Mesenchymal stem cell (in vitro differentiated cells and primary cell): ENCODE results near the gene FCN3.

Experiments
- DNase-seq: peaks from one replicate; pipeline ENCODE4 v3.0.0-alpha.2; 2013
- H2AFZ ChIP-seq: one replicate; pipeline ENCODE4 v1.6.1; 2013; ENCODE audit warnings: low read depth, mild to moderate bottlenecking, control low read depth, inconsistent platforms, low read length, moderate library complexity
- H2AK5ac ChIP-seq: 2 replicates; pipeline ENCODE4 v1.6.1; 2013; ENCODE audit warnings: low read length, moderate library complexity, mild to moderate bottlenecking, inconsistent platforms; ENCODE audit not compliant: severe bottlenecking
- H2BK120ac ChIP-seq: one replicate; pipeline ENCODE4 v1.6.1; 2013; ENCODE audit warnings: low read depth, mild to moderate bottlenecking, inconsistent platforms, low read length, moderate library complexity
- H2BK12ac ChIP-seq, 2 experiments: one replicate each; pipeline ENCODE4 v1.6.1; 2013; ENCODE audit warnings: inconsistent platforms in 2 of 2, low read length in 2 of 2, mild to moderate bottlenecking in 2 of 2, moderate library complexity in 2 of 2, control low read depth in 1 of 2
- H2BK15ac ChIP-seq: one replicate; pipeline ENCODE4 v1.6.1; 2013; ENCODE audit warnings: mild to moderate bottlenecking, low read depth, inconsistent platforms; ENCODE audit not compliant: poor library complexity, severe bottlenecking
- H2BK5ac ChIP-seq: 2 replicates; pipeline ENCODE4 v1.6.1; 2013; ENCODE audit warnings: low read depth, mild to moderate bottlenecking, low read length, control low read depth, inconsistent platforms; ENCODE audit not compliant: poor library complexity, severe bottlenecking
- H3K14ac ChIP-seq, 2 experiments: one replicate each; pipeline ENCODE4 v1.6.1; 2013; ENCODE audit warnings: inconsistent platforms in 2 of 2, low read length in 2 of 2, control low read depth in 1 of 2, mild to moderate bottlenecking in 1 of 2, moderate library complexity in 1 of 2
- H3K18ac ChIP-seq, 2 experiments: one replicate each; pipeline ENCODE4 v1.6.1; 2013; ENCODE audit warnings: inconsistent platforms in 2 of 2, low read length in 2 of 2, control low read depth in 1 of 2, low read depth in 1 of 2, mild to moderate bottlenecking in 1 of 2
- H3K23ac ChIP-seq, 2 experiments: one replicate each; pipeline ENCODE4 v1.6.1; 2013; ENCODE audit warnings: inconsistent platforms in 2 of 2, low read length in 2 of 2, mild to moderate bottlenecking in 2 of 2, moderate library complexity in 2 of 2, control low read depth in 1 of 2
- H3K27ac ChIP-seq: 2 replicates; pipeline ENCODE4 v1.5.1; 2013; ENCODE audit warnings: mild to moderate bottlenecking, moderate library complexity, low read length, control low read depth, inconsistent platforms; ENCODE audit not compliant: poor library complexity, severe bottlenecking
- H3K27me3 ChIP-seq, 2 experiments: 2 replicates each; pipeline versions ENCODE4 v1.6.1 to v1.7.0; 2013; ENCODE audit warnings: low read length in 2 of 2, mild to moderate bottlenecking in 2 of 2, moderate library complexity in 2 of 2, control low read depth in 1 of 2, inconsistent platforms in 1 of 2; ENCODE audit not compliant: control insufficient read depth in 1 of 2, insufficient read depth in 1 of 2
- H3K36me3 ChIP-seq, 2 experiments: 2 replicates each; pipeline versions ENCODE4 v1.6.1 to v1.7.0; 2013; ENCODE audit warnings: low read length in 2 of 2, control low read depth in 1 of 2, inconsistent platforms in 1 of 2, low read depth in 1 of 2, mild to moderate bottlenecking in 1 of 2; ENCODE audit not compliant: insufficient read depth in 2 of 2, control insufficient read depth in 1 of 2
- H3K4ac ChIP-seq, 2 experiments: one replicate each; pipeline ENCODE4 v1.6.1; 2013; ENCODE audit warnings: inconsistent platforms in 2 of 2, low read length in 2 of 2, mild to moderate bottlenecking in 2 of 2, moderate library complexity in 2 of 2, control low read depth in 1 of 2, low read depth in 1 of 2
- H3K4me1 ChIP-seq: 2 replicates; pipeline ENCODE4 v1.6.1; 2013; ENCODE audit warnings: low read depth, low read length, control low read depth; ENCODE audit not compliant: control insufficient read depth, insufficient read depth
- H3K4me2 ChIP-seq: 2 replicates; pipeline ENCODE4 v1.6.1; 2013; ENCODE audit warnings: low read length, mild to moderate bottlenecking, inconsistent platforms; ENCODE audit not compliant: poor library complexity, severe bottlenecking
- H3K4me3 ChIP-seq, 2 experiments: 2 replicates each; pipeline versions ENCODE4 v1.5.1 to v1.7.0; 2013; ENCODE audit warnings: low read length in 2 of 2, mild to moderate bottlenecking in 2 of 2, control low read depth in 1 of 2, low read depth in 1 of 2; ENCODE audit not compliant: insufficient read depth in 1 of 2
- H3K79me1 ChIP-seq: replicated peaks from 2 replicates; pipeline ENCODE4 v1.6.1; 2013; ENCODE audit warnings: mild to moderate bottlenecking, control low read depth, low read length, inconsistent platforms; ENCODE audit not compliant: poor library complexity, severe bottlenecking
- H3K9ac ChIP-seq: 2 replicates; pipeline ENCODE4 v1.7.0; 2013; ENCODE audit warnings: mild to moderate bottlenecking, low read length, moderate library complexity
- H3K9me3 ChIP-seq: 2 replicates; pipeline ENCODE4 v1.7.0; 2013; ENCODE audit warnings: mild to moderate bottlenecking, low read length; ENCODE audit not compliant: control insufficient read depth
- H4K8ac ChIP-seq: one replicate; pipeline ENCODE4 v1.6.1; 2013; ENCODE audit warnings: inconsistent platforms, mild to moderate bottlenecking, low read length, moderate library complexity
- H4K91ac ChIP-seq: one replicate; pipeline ENCODE4 v1.6.1; 2013; ENCODE audit warnings: mild to moderate bottlenecking, low read length, inconsistent platforms
- WGBS: methylation state at CpG from one replicate; pipeline ENCODE4 v1.1.7; 2013; ENCODE audit warnings: mixed read lengths; 5-methylcytosine and 5-hydroxymethylcytosine counted together

Gene FCN3

GRCh38 chr1:27351541-27352107 lies 23.0 kb downstream of the FCN3 start:
- no peak overlapping the region for H3K9ac ChIP-seq
- H2BK15ac ChIP-seq = peak overlapping the region; percentile 34
- no peak overlapping the region for H2BK5ac ChIP-seq
- H2AFZ ChIP-seq = no peak overlapping the region
- no peaks in the 10 kb centered on the region for H3K79me1 ChIP-seq
- H3K36me3 ChIP-seq = peaks cover 24 to 30% of the 10 kb centered on the region in 2 experiments
- H3K4me1 ChIP-seq = peaks cover 26% of the 10 kb centered on the region
- H3K18ac ChIP-seq = no peak overlapping the region
- DNase-seq = no peak
- peaks cover 0 to 31% of the 10 kb centered on the region in 2 experiments for H3K27me3 ChIP-seq
- H3K4me3 ChIP-seq = peak overlapping the region in 1 of 2 experiments; percentile 38
- H2AK5ac ChIP-seq = no peak overlapping the region
- H3K23ac ChIP-seq = no peak overlapping the region
- H3K14ac ChIP-seq = no peak overlapping the region
- H3K4me2 ChIP-seq = peak overlapping the region; percentile 79
- H4K91ac ChIP-seq = no peak overlapping the region
- H3K9me3 ChIP-seq = no peaks in the 10 kb centered on the region
- peak overlapping the region; percentile 61 for H4K8ac ChIP-seq
- 48% methylated on average over 6 of the region's 8 CpGs for WGBS
- H2BK12ac ChIP-seq = no peak overlapping the region
- H3K27ac ChIP-seq = no peak overlapping the region
- H3K4ac ChIP-seq = no peak overlapping the region
- H2BK120ac ChIP-seq = no peak overlapping the region

DNA sequence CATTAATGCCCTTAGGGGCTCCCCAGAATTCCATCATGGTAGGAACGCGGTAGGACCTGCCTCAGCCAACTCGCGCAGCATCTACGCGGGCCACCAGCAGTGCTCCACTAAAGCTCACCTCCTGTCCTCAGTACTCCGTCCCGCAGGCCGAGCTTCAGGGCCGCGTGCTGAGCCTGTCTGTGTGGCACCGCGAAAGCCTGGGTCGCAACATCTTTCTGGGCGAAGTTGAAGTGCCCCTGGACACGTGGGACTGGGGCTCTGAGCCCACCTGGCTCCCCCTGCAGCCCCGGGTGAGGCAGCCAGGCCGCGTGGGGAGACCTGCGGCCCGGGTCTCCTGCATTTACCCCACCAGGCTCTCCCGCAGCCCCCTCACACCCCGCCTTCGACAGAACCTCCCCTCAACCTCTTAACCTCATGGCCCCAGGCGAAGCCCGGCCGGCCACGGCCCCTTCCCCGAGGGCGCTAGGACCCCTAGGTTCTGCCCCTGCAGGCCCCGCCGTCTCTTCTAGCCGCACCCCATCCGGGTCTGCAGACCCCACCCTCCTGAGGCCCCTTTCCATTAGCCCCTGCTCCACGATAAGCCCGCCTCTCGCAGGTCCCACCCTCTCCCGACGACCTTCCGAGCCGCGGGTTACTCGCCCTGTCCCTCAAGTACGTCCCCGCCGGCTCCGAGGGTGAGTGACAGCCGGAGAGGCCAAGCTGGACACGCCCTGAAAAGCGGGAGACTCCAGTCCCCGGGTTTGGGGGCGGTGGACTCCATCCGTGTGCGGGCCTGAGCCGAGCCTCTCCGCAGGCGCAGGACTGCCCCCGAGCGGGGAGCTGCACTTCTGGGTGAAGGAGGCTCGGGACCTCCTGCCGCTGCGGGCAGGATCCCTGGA lies 23.7 kb downstream of the FCN3 start:
- H3K9me3 ChIP-seq = no peaks in the 10 kb centered on the region
- peaks cover 0 to 31% of the 10 kb centered on the region in 2 experiments for H3K27me3 ChIP-seq
- no peak overlapping the region for H3K27ac ChIP-seq
- no peak overlapping the region for H2BK120ac ChIP-seq
- H3K23ac ChIP-seq = no peak overlapping the region
- peak; percentile 57 for DNase-seq
- no peak overlapping the region for H2BK5ac ChIP-seq
- H3K9ac ChIP-seq = peak overlapping the region; percentile 45
- H3K4me1 ChIP-seq = peaks cover 26% of the 10 kb centered on the region
- H3K36me3 ChIP-seq = peaks cover 17 to 23% of the 10 kb centered on the region in 2 experiments
- no peak overlapping the region for H4K91ac ChIP-seq
- H3K4me2 ChIP-seq = peak overlapping the region; percentile 79
- H3K4ac ChIP-seq = no peak overlapping the region
- 29% methylated on average over 62 of the region's 62 CpGs for WGBS
- peak overlapping the region; percentile 13 for H2BK15ac ChIP-seq
- peak overlapping the region; percentile 12 to 46 for H3K18ac ChIP-seq
- peak overlapping the region in 1 of 2 experiments; percentile 38 for H3K4me3 ChIP-seq
- H4K8ac ChIP-seq = peak overlapping the region; percentile 61
- no peak overlapping the region for H2AK5ac ChIP-seq
- no peak overlapping the region for H2AFZ ChIP-seq
- peak overlapping the region in 1 of 2 experiments; percentile 46 for H3K14ac ChIP-seq
- H3K79me1 ChIP-seq = no peaks in the 10 kb centered on the region
- H2BK12ac ChIP-seq = peak overlapping the region in 1 of 2 experiments; percentile 21

DNA sequence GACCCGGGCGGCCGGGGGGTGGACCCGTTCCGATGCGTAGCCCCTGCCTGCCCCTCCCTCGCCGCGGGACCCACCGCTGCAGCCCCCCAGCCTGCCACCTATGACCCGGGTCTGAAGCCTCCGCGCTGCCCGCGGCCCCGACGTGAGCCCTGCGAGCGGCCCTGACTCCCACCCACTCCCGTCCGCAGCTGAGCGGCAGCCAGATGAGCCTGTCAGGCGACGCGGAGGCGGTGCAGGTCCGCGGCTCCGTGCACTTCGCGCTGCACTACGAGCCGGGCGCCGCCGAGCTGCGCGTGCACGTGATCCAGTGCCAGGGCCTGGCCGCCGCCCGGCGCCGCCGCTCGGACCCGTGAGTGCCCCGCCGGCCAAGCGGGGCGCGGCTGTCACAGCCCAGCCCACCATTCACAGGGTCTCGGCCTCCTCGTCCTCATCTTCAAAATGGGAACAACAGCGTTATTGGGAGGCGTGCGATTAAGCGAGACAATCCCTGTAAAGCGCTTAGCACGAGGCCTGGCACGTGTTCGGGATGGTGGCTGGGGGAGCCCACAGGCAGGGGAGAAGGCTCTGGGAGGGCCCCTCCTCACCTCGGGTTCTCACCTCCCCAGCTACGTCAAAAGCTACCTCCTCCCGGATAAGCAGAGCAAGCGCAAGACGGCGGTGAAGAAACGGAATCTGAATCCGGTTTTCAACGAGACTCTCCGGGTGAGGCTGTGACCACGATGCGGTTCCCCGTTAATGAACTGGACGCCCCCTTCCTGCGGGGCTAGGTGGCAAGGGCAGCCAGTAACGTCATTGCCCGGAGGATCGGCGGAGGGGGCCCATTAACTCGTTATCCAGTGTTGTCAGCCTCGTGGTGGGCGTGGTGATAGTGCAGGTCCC lies 24.6 kb downstream of the FCN3 start:
- Histone ChIP-seq H2BK5ac (no peak overlapping the region), H2BK12ac (peak overlapping the region in 1 of 2 experiments; percentile 26), H3K27ac (no peak overlapping the region), H3K14ac (no peak overlapping the region), H3K18ac (peak overlapping the region; percentile 30 to 74), H3K23ac (no peak overlapping the region), H4K91ac (peak overlapping the region; percentile 31), H3K9ac (peak overlapping the region; percentile 45), H3K4me2 (peak overlapping the region; percentile 75), H2AK5ac (no peak overlapping the region), H4K8ac (peak overlapping the region; percentile 1), H3K4ac (no peak overlapping the region), H3K27me3 (peaks cover 0 to 31% of the 10 kb centered on the region in 2 experiments), H2BK120ac (no peak overlapping the region), H3K79me1 (no peaks in the 10 kb centered on the region), H3K9me3 (no peaks in the 10 kb centered on the region), H3K36me3 (peaks cover 9 to 14% of the 10 kb centered on the region in 2 experiments), H2AFZ (peak overlapping the region; percentile 54), H3K4me1 (peaks cover 26% of the 10 kb centered on the region), H3K4me3 (peak overlapping the region; percentile 56), H2BK15ac (peak overlapping the region; percentile 2)
- DNase-seq = peak; percentile 68
- 31% methylated on average over 64 of the region's 84 CpGs for WGBS
